H9 (cell line): ENCODE data around the gene TBX19. TPM values are rescaled to one million over a fixed set of nuclear protein-coding genes. Genes with fewer than 3 reads are reported as not detected.

Experiments
- DNase-seq: peaks from one replicate; pipeline ENCODE4 v3.0.0-alpha.2; 2017
- H2AFZ ChIP-seq: one replicate; pipeline ENCODE4 v1.6.1; 2013; ENCODE audit warnings: mild to moderate bottlenecking, low read length, control low read depth, moderate library complexity
- H2AK5ac ChIP-seq: 2 replicates; pipeline ENCODE4 v1.6.1; 2013; ENCODE audit warnings: low read length, control low read depth, mixed read lengths; ENCODE audit not compliant: insufficient read length
- H2BK120ac ChIP-seq: one replicate; pipeline ENCODE4 v1.6.1; 2013; ENCODE audit warnings: low read depth, mild to moderate bottlenecking, low read length, control low read depth, inconsistent platforms; ENCODE audit not compliant: poor library complexity, severe bottlenecking
- H2BK12ac ChIP-seq: 2 replicates; pipeline ENCODE4 v1.6.1; 2013; ENCODE audit warnings: low read length, control low read depth, mixed read lengths, low read depth; ENCODE audit not compliant: insufficient read length
- H2BK15ac ChIP-seq: 2 replicates; pipeline ENCODE4 v1.6.1; 2013; ENCODE audit warnings: low read depth, low read length, control low read depth
- H2BK20ac ChIP-seq: one replicate; pipeline ENCODE4 v1.6.1; 2013; ENCODE audit warnings: low read depth, mild to moderate bottlenecking, low read length, control low read depth, inconsistent platforms; ENCODE audit not compliant: poor library complexity, severe bottlenecking
- H2BK5ac ChIP-seq: 2 replicates; pipeline ENCODE4 v1.6.1; 2013; ENCODE audit warnings: low read length, control low read depth, mixed read lengths; ENCODE audit not compliant: insufficient read length
- H3K14ac ChIP-seq: 2 replicates; pipeline ENCODE4 v1.6.1; 2013; ENCODE audit warnings: low read length, control low read depth; ENCODE audit not compliant: insufficient read depth
- H3K18ac ChIP-seq: 2 replicates; pipeline ENCODE4 v1.6.1; 2013; ENCODE audit warnings: low read depth, mild to moderate bottlenecking, mixed read lengths, low read length, control low read depth; ENCODE audit not compliant: insufficient read length
- H3K23ac ChIP-seq: 2 replicates; pipeline ENCODE4 v1.6.1; 2013; ENCODE audit warnings: low read length, control low read depth, mixed read lengths, low read depth; ENCODE audit not compliant: insufficient read length
- H3K23me2 ChIP-seq: 2 replicates; pipeline ENCODE4 v1.6.1; 2013; ENCODE audit warnings: low read depth, mild to moderate bottlenecking, mixed read lengths, low read length, control low read depth; ENCODE audit not compliant: insufficient read length, poor library complexity, severe bottlenecking
- H3K27ac ChIP-seq: 2 replicates; pipeline ENCODE4 v1.5.1; 2013; ENCODE audit warnings: low read length, control low read depth, mixed read lengths, low read depth; ENCODE audit not compliant: insufficient read length
- H3K27me3 ChIP-seq: 2 replicates; pipeline ENCODE4 v1.6.1; 2013; ENCODE audit warnings: low read length, control low read depth, inconsistent platforms; ENCODE audit not compliant: insufficient read depth
- H3K4ac ChIP-seq: 2 replicates; pipeline ENCODE4 v1.6.1; 2013; ENCODE audit warnings: low read depth, mild to moderate bottlenecking, control low read depth, inconsistent platforms, low read length, moderate library complexity
- H3K4me1 ChIP-seq: 2 replicates; pipeline ENCODE4 v1.6.1; 2013; ENCODE audit warnings: low read length, control low read depth, inconsistent platforms; ENCODE audit not compliant: insufficient read depth
- H3K4me2 ChIP-seq: 2 replicates; pipeline ENCODE4 v1.6.1; 2013; ENCODE audit warnings: low read length, control low read depth, mixed read lengths; ENCODE audit not compliant: insufficient read length, insufficient read depth
- H3K56ac ChIP-seq: 2 replicates; pipeline ENCODE4 v1.6.1; 2013; ENCODE audit warnings: low read depth, mild to moderate bottlenecking, mixed read lengths, low read length, control low read depth; ENCODE audit not compliant: insufficient read length
- H3K79me1 ChIP-seq: 2 replicates; pipeline ENCODE4 v1.6.1; 2013; ENCODE audit warnings: low read depth, mild to moderate bottlenecking, moderate library complexity, low read length, control low read depth, inconsistent platforms; ENCODE audit not compliant: insufficient read depth, poor library complexity, severe bottlenecking
- H3K79me2 ChIP-seq: 2 replicates; pipeline ENCODE4 v1.6.1; 2013; ENCODE audit warnings: low read length, control low read depth, inconsistent platforms; ENCODE audit not compliant: insufficient read depth
- H3K9ac ChIP-seq: 2 replicates; pipeline ENCODE4 v1.6.1; 2013; ENCODE audit warnings: low read length, control low read depth, mixed read lengths; ENCODE audit not compliant: insufficient read length; ENCODE audit errors: extremely low read depth
- H3K9me3 ChIP-seq: one replicate; pipeline ENCODE4 v1.6.1; 2013; ENCODE audit warnings: low read depth, low read length, inconsistent platforms; ENCODE audit not compliant: control insufficient read depth
- H3T11ph ChIP-seq: one replicate; pipeline ENCODE4 v1.6.1; 2013; ENCODE audit warnings: mild to moderate bottlenecking, low read length, control low read depth, inconsistent platforms
- H4K20me1 ChIP-seq: one replicate; pipeline ENCODE4 v1.6.1; 2013; ENCODE audit not compliant: control insufficient read depth, insufficient read length, insufficient read depth
- H4K5ac ChIP-seq: 2 replicates; pipeline ENCODE4 v1.6.1; 2013; ENCODE audit warnings: low read depth, mild to moderate bottlenecking, mixed read lengths, low read length, control low read depth; ENCODE audit not compliant: insufficient read length
- H4K8ac ChIP-seq: replicated peaks from 2 replicates; pipeline ENCODE4 v1.6.1; 2013; ENCODE audit warnings: low read length, control low read depth, mixed read lengths, low read depth; ENCODE audit not compliant: insufficient read length
- H4K91ac ChIP-seq: 2 replicates; pipeline ENCODE4 v1.6.1; 2013; ENCODE audit warnings: low read depth, mild to moderate bottlenecking, moderate library complexity, mixed read lengths, low read length, control low read depth; ENCODE audit not compliant: insufficient read length
- H3K27ac Mint-ChIP-seq, 3 experiments: 2 replicates in 2 of 3; 3 replicates in 1 of 3; pipeline ENCODE4 v1.8.0; 2020 to 2021; ENCODE audit warnings: mixed read lengths in 3 of 3, mild to moderate bottlenecking in 1 of 3, moderate library complexity in 1 of 3
- H3K27me3 Mint-ChIP-seq: 2 replicates; pipeline ENCODE4 v1.8.0; 2021; ENCODE audit warnings: low read depth, mild to moderate bottlenecking, moderate library complexity, mixed read lengths
- H3K36me3 Mint-ChIP-seq, 3 experiments: 2 replicates in 2 of 3; 3 replicates in 1 of 3; pipeline ENCODE4 v1.8.0; 2020 to 2021; ENCODE audit warnings: low read depth in 3 of 3, mixed read lengths in 3 of 3; ENCODE audit not compliant: insufficient read depth in 1 of 3
- H3K4me1 Mint-ChIP-seq, 2 experiments: 2 replicates each; pipeline ENCODE4 v1.8.0; 2020; ENCODE audit warnings: mixed read lengths in 2 of 2
- H3K4me3 Mint-ChIP-seq, 2 experiments: 2 replicates in 1 of 2; 3 replicates in 1 of 2; pipeline ENCODE4 v1.8.0; 2020 to 2021; ENCODE audit warnings: mild to moderate bottlenecking in 2 of 2, mixed read lengths in 2 of 2, moderate library complexity in 1 of 2
- H3K9me3 Mint-ChIP-seq, 2 experiments: 2 replicates in 1 of 2; 3 replicates in 1 of 2; pipeline ENCODE4 v1.8.0; 2020; ENCODE audit warnings: mild to moderate bottlenecking in 2 of 2, mixed read lengths in 2 of 2, moderate library complexity in 1 of 2
- WGBS: extraction: QIAGEN DNeasy Blood & Tissue Kit; methylation state at CpG from one replicate; pipeline ENCODE4 v1.1.7; 2013; ENCODE audit warnings: missing lambda C conversion rate, low lambda C conversion rate, mixed read lengths; ENCODE audit not compliant: insufficient read length; ENCODE audit errors: extremely low coverage; 5-methylcytosine and 5-hydroxymethylcytosine counted together
- total RNA-seq: library from RNA; stranded (reverse); gene quantifications from 2 replicates; pipeline ENCODE4 v1.2.1, GENCODE V29; 2021
- TF ChIP-seq, protein P1 (sequence below): fragments of 200-600 bp; sonication (generic); conservative IDR thresholded peaks from 3 replicates; pipeline ENCODE4 v1.8.0; 2021; ENCODE audit warnings: antibody characterized with exemption, mild to moderate bottlenecking

The TBX19 gene
- total RNA-seq, 1 experiment from 2014 or later, result 0.48 TPM

DNA sequence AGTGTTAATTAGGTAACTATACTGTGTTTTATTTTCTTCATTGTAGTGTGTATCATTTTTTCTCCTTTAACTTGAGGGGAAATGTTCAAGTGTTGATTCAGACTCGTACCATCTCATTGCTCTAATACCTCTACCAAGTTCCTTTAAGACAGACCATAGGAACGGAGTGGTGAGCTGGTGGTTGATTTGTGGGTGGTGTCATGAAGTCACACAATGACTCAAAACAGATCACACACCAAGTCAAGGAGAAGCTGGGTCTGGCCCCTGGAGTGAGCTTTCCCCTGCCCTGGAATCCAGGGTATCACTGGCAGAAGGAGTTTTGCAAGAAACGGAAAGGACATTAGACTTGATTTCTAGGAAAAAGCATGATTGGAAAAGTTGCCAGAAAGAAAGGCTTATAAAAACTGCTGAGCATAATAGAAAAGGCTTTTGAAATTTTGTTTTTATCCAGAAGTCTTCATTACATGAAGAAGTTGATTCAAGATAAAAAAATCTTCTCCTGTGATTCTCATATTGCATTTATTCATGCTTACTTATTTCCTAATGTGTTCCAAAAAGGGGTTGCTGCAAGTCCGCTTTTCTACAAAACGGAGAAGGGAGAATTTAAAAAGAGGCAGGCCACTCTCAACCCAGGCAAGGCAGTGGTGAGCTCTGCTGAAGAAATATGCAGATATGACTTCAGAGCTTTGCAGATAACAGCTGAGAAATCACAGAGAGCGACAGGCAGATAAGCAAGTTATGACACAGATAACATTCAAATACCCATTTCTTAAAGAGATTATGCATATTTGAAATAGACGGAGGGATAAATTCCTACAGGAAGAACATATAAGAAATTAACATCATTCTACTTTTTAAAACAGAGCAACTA is 79.7 kb downstream of the TBX19 start:
- no peak overlapping the region for H3K9ac ChIP-seq
- no peak overlapping the region for H3T11ph ChIP-seq
- no peak overlapping the region for H2BK15ac ChIP-seq
- TF ChIP-seq, protein P1, sequence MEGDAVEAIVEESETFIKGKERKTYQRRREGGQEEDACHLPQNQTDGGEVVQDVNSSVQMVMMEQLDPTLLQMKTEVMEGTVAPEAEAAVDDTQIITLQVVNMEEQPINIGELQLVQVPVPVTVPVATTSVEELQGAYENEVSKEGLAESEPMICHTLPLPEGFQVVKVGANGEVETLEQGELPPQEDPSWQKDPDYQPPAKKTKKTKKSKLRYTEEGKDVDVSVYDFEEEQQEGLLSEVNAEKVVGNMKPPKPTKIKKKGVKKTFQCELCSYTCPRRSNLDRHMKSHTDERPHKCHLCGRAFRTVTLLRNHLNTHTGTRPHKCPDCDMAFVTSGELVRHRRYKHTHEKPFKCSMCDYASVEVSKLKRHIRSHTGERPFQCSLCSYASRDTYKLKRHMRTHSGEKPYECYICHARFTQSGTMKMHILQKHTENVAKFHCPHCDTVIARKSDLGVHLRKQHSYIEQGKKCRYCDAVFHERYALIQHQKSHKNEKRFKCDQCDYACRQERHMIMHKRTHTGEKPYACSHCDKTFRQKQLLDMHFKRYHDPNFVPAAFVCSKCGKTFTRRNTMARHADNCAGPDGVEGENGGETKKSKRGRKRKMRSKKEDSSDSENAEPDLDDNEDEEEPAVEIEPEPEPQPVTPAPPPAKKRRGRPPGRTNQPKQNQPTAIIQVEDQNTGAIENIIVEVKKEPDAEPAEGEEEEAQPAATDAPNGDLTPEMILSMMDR, result no peak
- no peak overlapping the region for H3K4me2 ChIP-seq
- no peak overlapping the region for H3K56ac ChIP-seq
- H3K79me2 ChIP-seq, result no peaks in the 10 kb centered on the region
- no peak overlapping the region for H2BK20ac ChIP-seq
- peaks cover 0 to 5% (median 0%) of the 10 kb centered on the region in 3 experiments; a peak in 1 of 7 replicates for H3K36me3 Mint-ChIP-seq
- H4K5ac ChIP-seq, result no peak overlapping the region
- H4K91ac ChIP-seq, result no peak overlapping the region
- H2AK5ac ChIP-seq, result no peak overlapping the region
- no peak overlapping the region for H3K14ac ChIP-seq
- no peaks in the 10 kb centered on the region for H3K23me2 ChIP-seq
- no CpG with 5 or more reads among the region's 7 CpGs for WGBS
- H3K27me3 ChIP-seq, result no peaks in the 10 kb centered on the region
- H3K23ac ChIP-seq, result no peak overlapping the region
- H3K79me1 ChIP-seq, result no peaks in the 10 kb centered on the region
- H3K9me3 Mint-ChIP-seq, result no peaks in the 10 kb centered on the region
- H3K18ac ChIP-seq, result no peak overlapping the region
- no peak overlapping the region for H2BK120ac ChIP-seq
- H4K8ac ChIP-seq, result no peak overlapping the region
- H3K4me1 Mint-ChIP-seq, result peaks cover 8 to 12% of the 10 kb centered on the region in 2 experiments
- H3K27ac Mint-ChIP-seq, result no peak overlapping the region
- H2BK5ac ChIP-seq, result no peak overlapping the region
- no peak for DNase-seq
- no peak overlapping the region for H2AFZ ChIP-seq
- no peak overlapping the region for H2BK12ac ChIP-seq
- no peaks in the 10 kb centered on the region for H4K20me1 ChIP-seq
- no peak overlapping the region for H3K27ac ChIP-seq
- no peaks in the 10 kb centered on the region for H3K4me1 ChIP-seq
- H3K4me3 Mint-ChIP-seq, result no peak overlapping the region
- H3K9me3 ChIP-seq, result no peaks in the 10 kb centered on the region
- no peak overlapping the region for H3K4ac ChIP-seq
- no peaks in the 10 kb centered on the region; the same call in 1 of the 2 replicates for H3K27me3 Mint-ChIP-seq
